NCI-H1048 (cell line): ENCODE data around the gene C4A.
"Not testable (repeated sequence)": the region's sequence is repeated elsewhere in the genome, so short reads cannot be mapped to it uniquely, and the experiment has no call there.

ENCODE experiments used
- DNase-seq: peaks from one replicate; lab custom pipeline; 2025; lab: John Stamatoyannopoulos, UW

C4A gene

DNA sequence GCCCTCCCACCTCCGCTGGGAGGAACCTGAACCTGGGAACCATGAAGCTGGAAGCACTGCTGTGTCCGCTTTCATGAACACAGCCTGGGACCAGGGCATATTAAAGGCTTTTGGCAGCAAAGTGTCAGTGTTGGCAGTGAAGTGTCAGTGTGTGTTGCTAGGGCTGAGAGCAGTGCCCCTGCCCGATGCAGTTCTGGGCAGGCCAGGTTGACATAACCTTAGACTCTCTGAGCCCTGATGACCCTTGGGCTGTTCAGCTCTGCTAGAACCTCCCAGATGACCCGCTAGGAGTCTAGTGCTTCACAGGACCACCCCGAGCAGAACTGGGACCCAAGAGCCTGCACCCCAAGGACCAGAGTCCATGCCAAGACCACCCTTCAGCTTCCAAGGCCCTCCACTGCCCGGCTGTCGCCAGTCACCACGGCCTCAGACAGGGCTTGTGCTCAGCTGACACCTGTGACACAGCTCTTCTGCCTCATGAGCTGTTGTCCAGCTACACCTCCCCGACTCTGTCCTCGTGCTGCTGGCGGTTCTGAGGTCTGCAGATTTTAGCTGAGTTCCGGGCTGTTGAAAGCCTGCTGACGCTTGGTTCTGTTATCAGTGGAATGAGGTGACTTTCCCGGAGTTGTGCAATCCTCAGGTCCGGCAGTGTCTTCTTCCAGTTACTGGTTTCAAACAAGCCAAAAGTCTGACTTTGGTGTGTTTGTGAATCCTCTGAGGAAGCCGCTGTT is 53.6 kb downstream of the C4A start:
- DNase-seq: not testable (repeated sequence)

DNA sequence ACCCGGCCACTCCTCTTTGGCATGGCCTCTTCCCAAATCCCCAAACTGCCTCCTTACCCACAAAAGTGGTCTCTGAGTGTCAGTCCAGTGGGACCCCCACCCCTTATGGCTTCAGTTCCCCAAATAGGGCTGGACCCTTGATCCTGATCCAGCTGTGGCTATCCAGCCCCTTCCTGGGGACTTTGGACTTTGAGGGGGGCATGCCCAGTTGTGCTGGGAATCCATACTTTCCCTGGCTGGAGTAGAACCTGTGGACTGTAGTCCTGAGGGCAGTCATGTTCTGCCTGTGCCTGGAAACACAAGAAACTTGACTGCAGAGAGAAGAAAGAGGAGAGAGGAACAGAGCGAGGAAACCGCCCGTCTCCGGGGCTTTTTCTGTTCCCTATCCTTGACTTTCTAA is 55.3 kb downstream of the C4A start:
- DNase-seq: not testable (repeated sequence)

DNA sequence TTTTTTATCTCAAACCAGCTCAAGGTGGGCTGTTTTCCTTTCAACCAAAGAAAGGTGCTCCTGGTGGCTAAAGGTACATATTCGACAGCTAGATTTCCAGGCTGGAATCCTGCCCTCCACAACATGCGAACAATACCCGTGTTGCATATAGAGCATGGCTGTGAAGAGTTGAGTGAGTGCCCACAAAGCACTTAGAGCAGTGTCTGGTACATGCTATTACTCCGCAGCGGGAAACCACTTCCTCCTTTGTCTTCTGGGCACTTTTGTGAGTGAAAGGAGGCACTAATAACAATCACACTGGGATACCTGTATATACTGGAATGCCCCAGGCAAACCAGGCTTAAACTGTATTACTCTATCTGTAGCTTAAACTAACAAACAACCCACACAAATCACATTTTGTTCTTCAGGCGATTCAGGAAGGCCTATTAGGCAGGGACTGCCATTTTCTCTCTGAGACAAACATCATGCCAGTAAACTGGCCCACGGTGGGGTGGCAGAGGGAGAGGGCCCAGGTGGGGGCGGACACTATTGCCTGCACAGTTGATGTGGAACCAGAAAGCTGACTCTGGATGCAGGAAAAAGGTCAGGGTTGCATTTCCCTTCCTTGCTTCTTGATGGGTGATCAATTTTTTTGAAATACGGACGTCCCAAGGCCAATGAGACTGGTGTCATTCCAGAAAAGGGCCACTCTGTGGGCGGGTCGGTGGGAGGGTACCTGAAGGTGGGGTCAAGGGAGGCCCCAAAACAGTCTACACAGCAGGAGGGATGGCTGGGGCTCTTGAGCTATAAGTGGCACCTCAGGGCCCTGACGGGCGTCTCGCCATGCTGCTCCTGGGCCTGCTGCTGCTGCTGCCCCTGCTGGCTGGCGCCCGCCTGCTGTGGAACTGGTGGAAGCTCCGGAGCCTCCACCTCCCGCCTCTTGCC is 56.0 kb downstream of the C4A start, which contains the start of gene CYP21A2:
Gene CYP21A2, plus strand, starts transcription at position 818 of the 927 bp plus-strand sequence. Its CDS starts 8 bp downstream, at position 826.
- DNase-seq: not testable (repeated sequence)

DNA sequence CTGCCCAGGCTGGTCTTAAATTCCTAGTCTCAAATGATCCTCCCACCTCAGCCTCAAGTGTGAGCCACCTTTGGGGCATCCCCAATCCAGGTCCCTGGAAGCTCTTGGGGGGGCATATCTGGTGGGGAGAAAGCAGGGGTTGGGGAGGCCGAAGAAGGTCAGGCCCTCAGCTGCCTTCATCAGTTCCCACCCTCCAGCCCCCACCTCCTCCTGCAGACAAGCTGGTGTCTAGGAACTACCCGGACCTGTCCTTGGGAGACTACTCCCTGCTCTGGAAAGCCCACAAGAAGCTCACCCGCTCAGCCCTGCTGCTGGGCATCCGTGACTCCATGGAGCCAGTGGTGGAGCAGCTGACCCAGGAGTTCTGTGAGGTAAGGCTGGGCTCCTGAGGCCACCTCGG is 57.0 kb downstream of the C4A start:
- DNase-seq: not testable (repeated sequence)

DNA sequence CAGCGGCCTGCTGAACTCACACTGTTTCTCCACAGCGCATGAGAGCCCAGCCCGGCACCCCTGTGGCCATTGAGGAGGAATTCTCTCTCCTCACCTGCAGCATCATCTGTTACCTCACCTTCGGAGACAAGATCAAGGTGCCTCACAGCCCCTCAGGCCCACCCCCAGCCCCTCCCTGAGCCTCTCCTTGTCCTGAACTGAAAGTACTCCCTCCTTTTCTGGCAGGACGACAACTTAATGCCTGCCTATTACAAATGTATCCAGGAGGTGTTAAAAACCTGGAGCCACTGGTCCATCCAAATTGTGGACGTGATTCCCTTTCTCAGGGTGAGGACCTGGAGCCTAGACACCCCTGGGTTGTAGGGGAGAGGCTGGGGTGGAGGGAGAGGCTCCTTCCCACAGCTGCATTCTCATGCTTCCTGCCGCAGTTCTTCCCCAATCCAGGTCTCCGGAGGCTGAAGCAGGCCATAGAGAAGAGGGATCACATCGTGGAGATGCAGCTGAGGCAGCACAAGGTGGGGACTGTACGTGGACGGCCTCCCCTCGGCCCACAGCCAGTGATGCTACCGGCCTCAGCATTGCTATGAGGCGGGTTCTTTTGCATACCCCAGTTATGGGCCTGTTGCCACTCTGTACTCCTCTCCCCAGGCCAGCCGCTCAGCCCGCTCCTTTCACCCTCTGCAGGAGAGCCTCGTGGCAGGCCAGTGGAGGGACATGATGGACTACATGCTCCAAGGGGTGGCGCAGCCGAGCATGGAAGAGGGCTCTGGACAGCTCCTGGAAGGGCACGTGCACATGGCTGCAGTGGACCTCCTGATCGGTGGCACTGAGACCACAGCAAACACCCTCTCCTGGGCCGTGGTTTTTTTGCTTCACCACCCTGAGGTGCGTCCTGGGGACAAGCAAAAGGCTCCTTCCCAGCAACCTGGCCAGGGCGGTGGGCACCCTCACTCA is 57.7 kb downstream of the C4A start:
- not testable (repeated sequence) for DNase-seq

DNA sequence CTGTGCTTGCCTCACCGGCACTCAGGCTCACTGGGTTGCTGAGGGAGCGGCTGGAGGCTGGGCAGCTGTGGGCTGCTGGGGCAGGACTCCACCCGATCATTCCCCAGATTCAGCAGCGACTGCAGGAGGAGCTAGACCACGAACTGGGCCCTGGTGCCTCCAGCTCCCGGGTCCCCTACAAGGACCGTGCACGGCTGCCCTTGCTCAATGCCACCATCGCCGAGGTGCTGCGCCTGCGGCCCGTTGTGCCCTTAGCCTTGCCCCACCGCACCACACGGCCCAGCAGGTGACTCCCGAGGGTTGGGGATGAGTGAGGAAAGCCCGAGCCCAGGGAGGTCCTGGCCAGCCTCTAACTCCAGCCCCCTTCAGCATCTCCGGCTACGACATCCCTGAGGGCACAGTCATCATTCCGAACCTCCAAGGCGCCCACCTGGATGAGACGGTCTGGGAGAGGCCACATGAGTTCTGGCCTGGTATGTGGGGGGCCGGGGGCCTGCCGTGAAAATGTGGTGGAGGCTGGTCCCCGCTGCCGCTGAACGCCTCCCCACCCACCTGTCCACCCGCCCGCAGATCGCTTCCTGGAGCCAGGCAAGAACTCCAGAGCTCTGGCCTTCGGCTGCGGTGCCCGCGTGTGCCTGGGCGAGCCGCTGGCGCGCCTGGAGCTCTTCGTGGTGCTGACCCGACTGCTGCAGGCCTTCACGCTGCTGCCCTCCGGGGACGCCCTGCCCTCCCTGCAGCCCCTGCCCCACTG is 58.6 kb downstream of the C4A start:
- not testable (repeated sequence) for DNase-seq

DNA sequence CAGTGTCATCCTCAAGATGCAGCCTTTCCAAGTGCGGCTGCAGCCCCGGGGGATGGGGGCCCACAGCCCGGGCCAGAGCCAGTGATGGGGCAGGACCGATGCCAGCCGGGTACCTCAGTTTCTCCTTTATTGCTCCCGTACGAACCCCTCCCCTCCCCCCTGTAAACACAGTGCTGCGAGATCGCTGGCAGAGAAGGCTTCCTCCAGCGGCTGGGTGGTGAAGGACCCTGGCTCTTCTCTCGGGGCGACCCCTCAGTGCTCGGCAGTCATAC is 59.1 kb downstream of the C4A start:
- not testable (repeated sequence) for DNase-seq

DNA sequence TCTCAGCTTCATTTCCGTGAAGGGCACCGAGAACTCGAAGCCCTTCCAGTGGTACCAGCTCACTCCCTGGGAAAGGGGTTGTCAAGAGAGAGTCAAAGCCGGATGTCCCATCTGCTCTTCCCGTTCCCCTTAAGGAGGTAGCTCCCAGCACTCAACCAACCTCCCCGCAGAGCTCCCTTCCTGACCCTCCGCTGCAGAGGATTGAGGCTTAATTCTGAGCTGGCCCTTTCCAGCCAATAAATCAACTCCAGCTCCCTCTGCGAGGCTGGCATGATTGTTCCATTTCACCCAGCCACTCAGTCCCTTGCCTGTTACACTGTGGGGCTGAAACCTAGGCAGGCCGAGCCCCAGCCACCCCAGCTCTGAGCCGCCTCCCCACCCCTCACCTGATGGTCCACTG is 59.5 kb downstream of the C4A start:
- not testable (repeated sequence) for DNase-seq

DNA sequence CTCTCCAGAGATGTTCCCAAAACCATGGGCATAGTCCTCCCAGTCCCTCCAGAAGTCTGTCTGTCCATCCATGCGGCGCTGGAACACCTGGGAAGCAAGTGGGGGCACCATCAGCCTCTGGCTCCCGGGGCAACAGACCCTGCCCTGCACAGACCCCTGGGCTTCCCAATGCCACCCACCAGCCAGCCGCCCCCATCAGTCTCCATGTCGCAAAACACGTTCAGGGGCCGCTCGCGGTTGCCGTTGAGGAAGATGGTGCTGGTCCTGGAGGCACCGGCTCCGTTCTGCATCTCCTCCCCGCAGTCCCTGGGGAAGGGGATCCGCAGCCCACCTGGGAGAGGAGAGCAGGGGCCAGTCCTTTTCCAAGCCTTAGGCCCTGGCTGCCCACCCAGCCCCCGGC is 60.4 kb downstream of the C4A start:
- not testable (repeated sequence) for DNase-seq

DNA sequence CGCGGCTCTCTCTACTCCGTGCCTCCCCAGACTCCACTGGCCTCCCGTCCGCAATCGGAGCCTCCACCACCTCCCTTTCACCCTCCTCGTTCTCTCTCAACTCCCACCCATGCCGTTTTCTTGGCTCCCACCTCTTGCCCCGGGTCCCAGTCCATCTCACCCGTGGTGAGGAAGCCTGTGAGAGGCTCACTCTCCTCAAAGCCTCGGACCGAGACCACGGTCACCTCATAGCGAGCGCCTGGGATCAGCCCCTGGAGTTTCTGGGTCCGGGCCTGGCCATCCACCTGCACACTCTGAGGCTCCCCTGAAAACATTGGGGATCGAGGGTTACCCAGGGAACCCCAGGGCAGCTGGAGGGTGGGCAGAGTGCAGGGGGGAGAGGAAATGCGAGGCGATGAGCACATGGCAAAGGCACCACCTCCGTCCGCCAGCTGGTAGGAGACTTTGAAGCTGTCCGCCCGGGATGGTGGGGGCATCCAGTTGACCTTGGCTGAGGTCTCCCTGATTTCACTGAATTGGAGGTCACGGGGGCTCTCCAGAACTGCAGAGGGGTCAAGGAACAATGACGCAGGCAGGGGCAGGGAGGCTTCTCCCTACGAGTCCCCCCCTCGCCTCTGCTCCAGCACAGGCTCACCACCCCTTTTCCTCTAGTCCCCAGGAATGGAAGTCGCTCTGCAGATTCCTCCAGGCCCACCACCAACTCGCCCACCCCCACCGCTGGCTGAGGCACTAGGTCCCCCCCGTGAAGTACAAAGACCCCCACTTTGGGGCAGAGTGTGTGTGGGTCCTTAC is 61.9 kb downstream of the C4A start:
- not testable (repeated sequence) for DNase-seq

DNA sequence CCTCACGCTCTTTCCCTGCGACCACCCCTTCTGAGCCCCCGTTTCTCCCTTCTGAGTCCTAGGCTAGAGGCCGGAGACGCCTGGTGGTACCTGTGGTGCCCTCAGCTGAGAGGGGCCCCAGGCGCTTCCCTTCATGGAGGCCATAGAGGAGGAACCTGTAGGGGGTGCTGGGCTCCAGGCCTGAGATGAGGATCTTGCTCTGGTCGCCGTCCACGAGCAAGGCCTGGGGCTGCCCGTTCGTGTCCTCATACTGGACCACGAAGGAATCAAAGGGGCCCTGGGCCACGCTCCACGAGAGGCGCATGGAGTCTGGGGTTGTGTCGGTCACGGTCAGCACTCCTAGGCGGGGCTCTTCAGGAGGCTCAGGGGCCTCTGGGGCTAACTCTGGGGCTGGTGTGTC is 63.1 kb downstream of the C4A start:
- DNase-seq: not testable (repeated sequence)

DNA sequence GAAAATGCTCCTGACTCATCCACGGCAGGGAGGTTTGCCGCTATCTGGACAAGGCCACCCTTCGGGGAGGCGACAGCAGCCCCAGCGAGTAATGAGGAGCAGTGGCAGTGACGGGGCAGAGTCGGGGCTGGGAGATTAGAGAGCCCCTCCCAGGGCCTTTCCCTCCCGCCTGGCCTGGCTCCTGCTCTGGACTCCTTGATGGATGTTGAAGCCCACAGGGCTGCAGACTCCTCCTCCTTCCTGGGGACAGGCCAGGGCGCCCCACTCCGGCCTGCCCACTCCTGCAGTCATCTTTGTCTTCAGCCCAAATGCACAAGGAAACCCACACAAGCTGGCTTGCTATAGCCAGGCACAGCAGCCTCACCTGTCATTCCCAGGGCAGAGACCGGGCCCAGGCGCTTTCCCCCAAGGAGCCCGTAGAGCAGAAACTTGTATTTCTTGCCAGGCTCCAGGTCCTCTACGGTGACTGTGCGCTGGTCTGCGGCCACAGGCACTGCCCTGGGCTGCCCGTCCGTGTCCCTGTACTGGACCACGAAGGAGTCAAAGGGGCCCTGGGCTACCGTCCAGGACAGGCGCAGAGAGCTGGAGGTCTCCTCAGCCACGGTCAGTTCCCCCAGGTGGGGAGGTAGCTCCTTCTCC is 64.1 kb downstream of the C4A start:
- no peak for DNase-seq

DNA sequence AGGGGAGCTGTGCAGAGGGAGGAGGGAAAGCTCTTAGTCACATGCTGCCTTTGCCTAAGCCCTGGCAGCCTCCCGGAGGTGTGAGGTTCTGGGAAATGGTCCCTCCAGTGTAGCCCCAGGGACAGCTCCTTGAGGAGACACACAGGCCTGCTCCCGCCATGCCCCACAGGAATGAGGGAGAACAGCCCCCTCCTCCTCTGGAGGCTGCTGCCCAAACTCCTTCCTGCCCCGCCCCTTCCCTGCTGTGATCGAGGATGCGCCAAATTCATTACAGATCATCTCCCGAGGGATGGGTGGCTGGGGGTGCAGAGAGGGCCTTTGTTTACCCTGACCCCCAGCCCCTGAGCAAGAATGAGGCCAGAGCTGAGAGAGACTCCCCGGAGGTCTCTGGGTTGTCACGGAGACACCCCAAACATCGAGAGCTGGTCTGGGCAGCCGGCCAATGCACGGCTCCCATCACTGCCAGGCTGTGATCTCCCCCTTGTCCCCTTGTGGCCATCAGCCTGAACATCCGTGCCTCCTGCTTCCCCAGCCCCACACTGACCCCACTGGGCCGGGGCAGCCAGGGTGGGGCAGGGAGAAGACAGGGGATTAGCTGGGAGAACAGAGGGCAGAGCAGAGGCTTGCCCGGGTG is 64.7 kb downstream of the C4A start:
- no peak for DNase-seq

DNA sequence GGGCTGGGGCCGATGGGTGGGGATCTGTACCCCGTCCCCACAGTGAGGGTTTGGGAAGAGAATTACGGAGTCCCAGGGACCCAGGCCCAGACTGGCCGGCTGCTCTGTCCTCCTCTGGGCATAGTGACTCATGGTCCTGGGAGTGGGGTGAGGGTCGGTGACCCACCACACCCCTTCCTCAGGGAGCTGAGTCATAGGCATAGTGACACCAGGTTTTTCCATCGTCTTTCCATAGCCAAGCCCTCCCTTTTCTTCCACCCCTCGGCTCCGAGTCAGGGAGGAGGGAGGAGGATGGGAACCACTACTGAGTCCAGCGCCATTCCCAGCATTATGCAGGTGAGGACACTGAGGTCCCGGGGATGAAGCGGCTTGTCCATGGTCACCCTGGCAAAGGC is 65.2 kb downstream of the C4A start:
- no peak for DNase-seq

DNA sequence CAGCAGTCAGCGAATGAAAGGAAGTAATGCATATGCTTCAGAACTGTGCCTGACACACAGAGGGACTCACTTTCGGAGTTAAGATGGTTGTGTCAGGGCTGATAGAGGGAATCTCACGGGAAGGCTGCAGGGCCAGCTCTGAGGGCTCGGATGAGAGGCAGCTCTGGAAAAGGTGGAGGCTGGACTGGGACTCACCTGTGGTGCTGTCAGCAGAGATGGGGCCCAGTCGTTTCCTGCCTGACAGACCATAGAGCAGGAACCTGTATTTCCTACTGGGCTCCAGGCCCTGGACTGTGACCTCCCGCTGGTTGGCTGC is 65.6 kb downstream of the C4A start:
- DNase-seq: no peak

DNA sequence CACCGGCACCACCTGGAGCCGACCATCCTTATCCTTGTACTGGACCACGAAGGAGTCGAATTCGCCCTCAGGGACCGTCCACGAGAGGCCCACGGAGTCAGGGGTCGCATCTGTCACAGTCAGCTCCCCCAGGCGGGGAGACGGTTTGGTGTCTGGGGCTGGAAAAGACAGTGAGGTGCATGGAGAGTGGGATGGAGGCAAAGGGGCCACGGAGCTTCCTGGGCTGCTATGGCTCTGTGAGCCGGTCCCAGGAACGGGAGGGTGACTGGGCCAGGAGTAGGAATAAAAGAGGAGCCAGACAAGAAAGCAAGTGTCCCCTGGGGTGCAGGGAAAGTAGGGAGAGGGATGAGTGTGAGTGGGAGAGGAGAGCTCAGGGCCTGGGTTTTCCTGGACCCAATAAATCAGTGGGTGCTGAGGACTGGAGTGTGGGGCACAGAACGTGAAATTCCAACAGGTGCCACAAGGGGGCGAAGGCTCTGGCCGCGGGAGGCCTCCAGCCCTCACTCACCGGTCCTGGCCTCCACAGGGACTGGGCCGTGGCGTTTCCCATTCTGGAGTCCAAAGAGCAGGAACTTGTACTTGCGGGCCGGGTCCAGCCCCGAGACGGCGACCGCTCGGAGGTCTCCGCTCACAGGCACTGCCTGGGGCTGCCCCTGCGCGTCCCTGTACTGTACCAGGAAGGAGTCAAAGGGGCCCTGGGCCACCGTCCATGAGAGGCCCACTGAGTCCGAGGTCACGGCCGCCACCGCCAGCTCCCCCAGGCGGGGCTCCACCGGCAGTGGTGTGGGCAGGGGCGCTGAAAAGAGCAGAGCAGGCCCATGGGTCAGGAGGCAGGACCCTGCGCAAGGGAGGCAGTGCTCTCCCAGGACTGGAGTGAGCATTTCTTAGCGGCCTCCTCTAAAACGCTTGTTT is 66.3 kb downstream of the C4A start:
- DNase-seq: no peak

DNA sequence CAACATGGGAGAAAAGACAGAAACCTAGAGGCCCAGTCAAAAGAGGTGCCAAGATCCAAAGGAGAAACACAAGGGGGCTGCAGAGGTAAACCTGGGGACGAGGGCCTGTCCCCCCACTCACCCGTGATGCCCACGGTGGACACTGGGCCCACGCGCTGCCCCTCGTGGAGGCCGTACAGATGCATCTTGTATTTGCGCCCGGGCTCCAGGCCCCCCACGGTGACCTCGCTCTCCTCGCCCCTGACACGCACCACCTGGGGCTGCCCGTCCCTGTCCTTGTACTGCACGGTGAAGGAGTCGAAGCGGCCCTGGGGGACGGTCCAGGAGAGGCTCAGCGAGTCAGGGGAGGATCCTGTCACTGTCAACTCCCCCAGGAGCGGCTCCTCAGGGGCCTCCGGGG is 67.3 kb downstream of the C4A start:
- not testable (repeated sequence) for DNase-seq

DNA sequence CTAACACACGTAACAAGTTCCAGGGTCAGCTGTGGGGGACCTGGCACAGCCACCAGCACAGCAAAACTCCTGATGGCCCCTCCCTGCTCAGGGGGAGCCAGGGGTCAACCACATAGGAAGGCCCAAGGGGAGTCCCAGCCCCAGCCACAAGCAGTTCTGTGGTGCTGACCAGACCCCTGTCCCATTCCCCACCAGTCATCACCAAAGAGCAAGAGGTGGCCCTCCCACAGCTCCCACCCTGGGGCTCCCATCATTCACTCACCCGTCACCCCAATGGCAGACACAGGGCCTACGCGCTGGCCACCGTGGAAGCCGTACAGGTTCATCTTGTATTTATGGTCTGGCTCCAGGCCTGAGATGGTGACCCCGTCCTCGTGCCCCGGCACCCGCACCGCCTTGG is 67.9 kb downstream of the C4A start:
- DNase-seq: not testable (repeated sequence)

DNA sequence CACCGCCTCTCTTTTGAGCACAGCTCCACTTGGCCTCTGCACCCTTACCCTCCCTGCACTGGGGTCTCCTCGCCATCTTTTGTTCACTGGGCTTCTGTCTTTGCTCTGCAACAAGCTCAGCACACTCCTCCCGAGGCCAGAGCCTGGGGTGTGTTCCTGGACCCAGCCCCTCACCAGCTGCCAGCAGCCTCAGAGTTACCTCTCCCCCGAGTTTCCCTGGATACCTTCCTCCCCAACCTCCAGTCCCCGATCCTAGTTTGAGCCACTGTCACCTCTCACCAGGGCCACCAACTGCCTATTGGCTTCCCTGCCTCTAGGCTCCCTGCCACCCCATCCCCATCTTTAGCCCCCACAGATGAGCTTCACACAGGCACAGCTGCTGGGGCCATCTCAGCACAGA is 68.7 kb downstream of the C4A start:
- DNase-seq: no peak
